Hepatocyte (in vitro differentiated cells): ENCODE data around the gene GLB1L2. TPM values are rescaled to one million over a fixed set of nuclear protein-coding genes. Genes with fewer than 3 reads are reported as not detected.

Experiments used
- DNase-seq: peaks from one replicate; pipeline ENCODE4 v3.0.0-alpha.2; 2016; ENCODE audit warnings: low spot score
- H2AFZ ChIP-seq: fragments of 200-600 bp; sonication (generic); 2 replicates; pipeline ENCODE4 v1.6.0; 2016; ENCODE audit warnings: antibody characterized with exemption, mild to moderate bottlenecking
- H3K27ac ChIP-seq: fragments of 200-600 bp; sonication (generic); 2 replicates; pipeline ENCODE4 v1.5.1; 2016; ENCODE audit warnings: mild to moderate bottlenecking
- H3K27me3 ChIP-seq: fragments of 200-600 bp; sonication (generic); 2 replicates; pipeline ENCODE4 v1.6.1; 2016
- H3K36me3 ChIP-seq: fragments of 200-600 bp; sonication (generic); replicated peaks from 2 replicates; pipeline ENCODE4 v1.5.1; 2016; ENCODE audit warnings: low read depth; ENCODE audit not compliant: insufficient read depth
- H3K4me1 ChIP-seq: fragments of 200-600 bp; sonication (generic); 2 replicates; pipeline ENCODE4 v1.5.1; 2016; ENCODE audit warnings: mild to moderate bottlenecking, moderate library complexity; ENCODE audit not compliant: insufficient read depth
- H3K4me2 ChIP-seq: fragments of 200-600 bp; sonication (generic); 2 replicates; pipeline ENCODE4 v1.6.0; 2016
- H3K4me3 ChIP-seq: fragments of 200-600 bp; sonication (generic); 2 replicates; pipeline ENCODE4 v1.5.1; 2016; ENCODE audit warnings: mild to moderate bottlenecking
- H3K79me2 ChIP-seq: fragments of 200-600 bp; sonication (generic); 2 replicates; pipeline ENCODE4 v1.6.0; 2017; ENCODE audit warnings: mild to moderate bottlenecking
- H3K9me2 ChIP-seq: fragments of 200-600 bp; sonication (generic); replicated peaks from 2 replicates; pipeline ENCODE4 v1.6.0; 2017; ENCODE audit warnings: mild to moderate bottlenecking; ENCODE audit not compliant: insufficient read depth
- H3K9me3 ChIP-seq: fragments of 200-600 bp; sonication (generic); 2 replicates; pipeline ENCODE4 v1.5.1; 2016; ENCODE audit warnings: low read depth, mild to moderate bottlenecking
- H4K20me1 ChIP-seq: fragments of 200-600 bp; sonication (generic); 2 replicates; pipeline ENCODE4 v1.6.0; 2016; ENCODE audit warnings: mild to moderate bottlenecking; ENCODE audit not compliant: insufficient read depth, poor library complexity, severe bottlenecking
- EZH2 ChIP-seq: fragments of 200-600 bp; sonication (generic); IDR thresholded peaks from 2 replicates; pipeline ENCODE4 v1.6.1; 2016; ENCODE audit warnings: antibody characterized with exemption, mild to moderate bottlenecking, borderline replicate concordance
- EZH2phosphoT487 ChIP-seq: fragments of 200-600 bp; sonication (generic); IDR thresholded peaks from one replicate; pipeline ENCODE4 v1.6.1; 2018; ENCODE audit warnings: antibody characterized with exemption, mild to moderate bottlenecking, low read depth, moderate library complexity; ENCODE audit not compliant: unreplicated experiment, severe bottlenecking
- WGBS: methylation state at CpG from one replicate; pipeline ENCODE4 v1.1.6; 2016; ENCODE audit warnings: low lambda C conversion rate; ENCODE audit errors: missing lambda C conversion rate; 5-methylcytosine and 5-hydroxymethylcytosine counted together
- polyA plus RNA-seq: library from polyadenylated mRNA; unstranded; fragments of >200 nt; fragmentation: Nextera tagmentation; extraction: Ambion mirVana; gene quantifications from 2 replicates; pipeline ENCODE4 v1.2.1, GENCODE V29; 2016
- total RNA-seq: library from RNA; depleted of rRNA; stranded (reverse); fragments of >200 nt; gene quantifications from 2 replicates; pipeline ENCODE4 v1.2.3, GENCODE V29; 2014
- TF ChIP-seq, protein P1 (sequence below): fragments of 200-600 bp; sonication (generic); IDR thresholded peaks from 2 replicates; pipeline ENCODE4 v1.5.1; 2016; ENCODE audit warnings: antibody characterized with exemption, mild to moderate bottlenecking; ENCODE audit not compliant: poor library complexity

Gene GLB1L2
- total and polyA plus RNA-seq, 2 experiments from 2014 or later: 3.3 to 3.7 TPM

DNA sequence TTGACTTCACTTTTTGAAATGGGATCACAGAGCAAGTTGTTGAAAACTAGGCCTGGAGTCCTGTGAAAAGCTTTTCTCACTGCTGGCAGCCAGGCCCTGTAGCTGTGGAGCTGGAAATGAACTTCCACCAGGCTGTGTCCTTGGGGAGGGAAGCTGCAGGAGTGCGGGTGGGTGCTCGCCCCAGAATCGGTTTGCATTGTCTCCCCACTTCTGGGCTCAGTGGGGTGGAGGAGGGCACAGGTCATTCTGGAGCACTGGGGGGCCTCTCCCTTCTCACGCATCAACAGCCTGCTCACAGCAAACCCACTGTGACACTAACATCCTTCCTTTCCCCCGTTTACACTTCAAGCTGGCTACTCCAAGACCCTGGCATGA lies 15.2 kb downstream of the GLB1L2 start:
- DNase-seq: no peak
- Histone ChIP-seq H3K9me3 (no peaks in the 10 kb centered on the region), H3K27me3 (no peaks in the 10 kb centered on the region), H2AFZ (no peak overlapping the region), H3K79me2 (no peaks in the 10 kb centered on the region), H3K27ac (no peak overlapping the region), H3K4me2 (no peak overlapping the region), H3K9me2 (no peaks in the 10 kb centered on the region), H3K4me3 (no peak overlapping the region), H3K36me3 (no peaks in the 10 kb centered on the region), H3K4me1 (no peaks in the 10 kb centered on the region), H4K20me1 (no peaks in the 10 kb centered on the region)
- TF ChIP-seq, protein P1, sequence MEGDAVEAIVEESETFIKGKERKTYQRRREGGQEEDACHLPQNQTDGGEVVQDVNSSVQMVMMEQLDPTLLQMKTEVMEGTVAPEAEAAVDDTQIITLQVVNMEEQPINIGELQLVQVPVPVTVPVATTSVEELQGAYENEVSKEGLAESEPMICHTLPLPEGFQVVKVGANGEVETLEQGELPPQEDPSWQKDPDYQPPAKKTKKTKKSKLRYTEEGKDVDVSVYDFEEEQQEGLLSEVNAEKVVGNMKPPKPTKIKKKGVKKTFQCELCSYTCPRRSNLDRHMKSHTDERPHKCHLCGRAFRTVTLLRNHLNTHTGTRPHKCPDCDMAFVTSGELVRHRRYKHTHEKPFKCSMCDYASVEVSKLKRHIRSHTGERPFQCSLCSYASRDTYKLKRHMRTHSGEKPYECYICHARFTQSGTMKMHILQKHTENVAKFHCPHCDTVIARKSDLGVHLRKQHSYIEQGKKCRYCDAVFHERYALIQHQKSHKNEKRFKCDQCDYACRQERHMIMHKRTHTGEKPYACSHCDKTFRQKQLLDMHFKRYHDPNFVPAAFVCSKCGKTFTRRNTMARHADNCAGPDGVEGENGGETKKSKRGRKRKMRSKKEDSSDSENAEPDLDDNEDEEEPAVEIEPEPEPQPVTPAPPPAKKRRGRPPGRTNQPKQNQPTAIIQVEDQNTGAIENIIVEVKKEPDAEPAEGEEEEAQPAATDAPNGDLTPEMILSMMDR: no peak
- TF ChIP-seq EZH2phosphoT487: no peak
- TF ChIP-seq EZH2: no peak
- WGBS: 87% methylated on average over 5 of the region's 5 CpGs

DNA sequence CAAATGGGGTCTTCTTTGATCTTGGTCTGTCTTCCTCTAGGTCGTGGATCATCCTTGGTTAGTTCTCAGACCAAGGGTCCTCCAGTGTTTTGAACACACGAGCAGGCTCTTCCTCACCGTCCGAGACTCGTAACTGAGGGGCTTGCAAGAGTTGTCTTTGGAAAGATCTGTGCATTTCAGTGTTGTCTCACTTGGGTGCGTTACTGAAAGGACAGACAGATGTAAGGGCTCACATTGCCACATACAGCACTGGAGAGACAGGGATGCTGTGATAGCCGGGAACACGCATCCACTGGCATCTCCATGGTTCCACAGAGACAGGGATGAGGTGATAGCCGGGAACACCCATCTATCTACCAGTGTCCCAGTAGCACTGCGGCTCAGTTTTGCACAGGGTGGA lies 15.7 kb downstream of the GLB1L2 start:
- WGBS: 83% methylated on average over 10 of the region's 10 CpGs
- Histone ChIP-seq H4K20me1 (no peaks in the 10 kb centered on the region), H3K9me2 (no peaks in the 10 kb centered on the region)

DNA sequence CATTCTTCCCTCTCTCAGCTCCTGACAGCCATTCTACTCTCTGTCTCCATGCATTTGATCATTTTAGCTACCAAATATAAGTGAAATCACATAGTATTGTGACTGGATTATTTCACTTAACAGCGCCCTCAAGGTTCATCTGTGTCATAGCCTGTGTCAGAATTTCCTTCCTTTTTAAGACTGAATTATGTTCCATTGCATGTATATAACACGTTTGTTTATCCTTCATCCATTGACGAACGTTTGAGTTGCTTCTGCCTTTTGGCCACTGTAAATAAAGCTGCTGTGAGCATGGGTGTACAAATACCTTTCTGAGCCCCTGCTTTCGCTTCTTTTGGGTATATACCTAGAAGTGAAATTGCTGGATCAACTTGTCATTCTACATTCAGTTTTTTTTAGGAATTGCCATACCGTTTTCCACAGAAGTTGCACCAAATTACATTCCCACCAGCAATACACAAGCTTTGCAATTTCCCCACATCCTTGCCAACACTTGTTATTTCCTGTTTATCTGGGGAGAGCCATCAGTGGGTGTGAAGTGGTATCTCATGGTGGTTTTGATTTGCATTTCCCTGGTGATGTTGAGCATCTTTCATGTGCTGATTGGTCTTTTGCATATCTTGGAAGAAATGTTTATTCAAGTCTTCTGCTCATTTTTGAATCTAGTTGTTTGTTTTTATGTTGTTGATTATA lies 17.5 kb downstream of the GLB1L2 start:
- Histone ChIP-seq H3K36me3 (no peaks in the 10 kb centered on the region), H3K9me2 (no peaks in the 10 kb centered on the region), H3K79me2 (no peaks in the 10 kb centered on the region), H3K4me3 (no peak overlapping the region), H3K27me3 (no peaks in the 10 kb centered on the region), H3K9me3 (no peaks in the 10 kb centered on the region), H4K20me1 (no peaks in the 10 kb centered on the region), H3K4me1 (no peaks in the 10 kb centered on the region), H3K4me2 (no peak overlapping the region), H3K27ac (no peak overlapping the region), H2AFZ (no peak overlapping the region)
- TF ChIP-seq EZH2phosphoT487: no peak
- DNase-seq: no peak
- WGBS: 75% methylated on average over 6 of the region's 6 CpGs

More for the DNA sequence above, 15.7 kb downstream of the GLB1L2 start:
- Histone ChIP-seq H3K9me3 (no peaks in the 10 kb centered on the region), H3K79me2 (no peaks in the 10 kb centered on the region), H3K36me3 (no peaks in the 10 kb centered on the region), H3K4me2 (no peak overlapping the region), H3K4me3 (no peak overlapping the region), H2AFZ (no peak overlapping the region), H3K27me3 (no peaks in the 10 kb centered on the region), H3K27ac (no peak overlapping the region), H3K4me1 (no peaks in the 10 kb centered on the region)
- DNase-seq: no peak
- TF ChIP-seq EZH2 (no peak), EZH2phosphoT487 (no peak)
- TF ChIP-seq, protein P1: no peak

DNA sequence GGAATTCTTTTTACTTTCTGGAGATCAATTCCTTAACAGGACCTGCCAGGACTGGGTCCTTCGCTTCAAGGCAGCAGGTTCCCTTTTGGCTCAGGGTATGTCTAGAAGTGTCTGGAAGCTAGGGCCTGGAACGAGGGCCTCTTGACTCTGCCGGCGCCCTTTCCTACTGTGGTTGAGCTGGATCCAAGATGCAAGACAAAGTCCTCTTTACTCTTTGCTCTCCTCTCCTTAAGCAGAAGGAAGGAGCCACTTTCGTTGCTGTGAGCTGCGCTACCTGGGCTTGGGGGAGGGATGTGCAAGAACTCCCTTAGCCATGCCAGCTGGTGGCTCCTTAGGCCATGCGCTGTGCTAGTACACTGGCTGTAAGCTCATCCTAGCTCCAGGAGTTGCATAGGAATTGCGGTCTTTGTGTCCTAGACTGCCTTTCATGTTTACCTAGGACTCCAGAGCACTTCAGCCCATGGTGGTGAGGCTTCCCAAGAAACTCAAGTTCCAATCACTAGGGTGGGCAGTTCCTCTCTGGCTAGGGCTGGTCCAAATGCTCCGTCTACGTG lies 18.1 kb downstream of the GLB1L2 start:
- Histone ChIP-seq H3K36me3 (no peaks in the 10 kb centered on the region), H3K79me2 (no peaks in the 10 kb centered on the region), H3K9me3 (no peaks in the 10 kb centered on the region), H3K4me2 (no peak overlapping the region), H3K4me1 (no peaks in the 10 kb centered on the region), H3K4me3 (no peak overlapping the region), H4K20me1 (no peaks in the 10 kb centered on the region), H3K9me2 (no peaks in the 10 kb centered on the region), H3K27ac (no peak overlapping the region), H2AFZ (no peak overlapping the region), H3K27me3 (no peaks in the 10 kb centered on the region)
- WGBS: 86% methylated on average over 10 of the region's 10 CpGs
- no peak for TF ChIP-seq EZH2
- TF ChIP-seq EZH2phosphoT487: no peak
- TF ChIP-seq, protein P1: no peak
- DNase-seq: no peak
